ENCODE data around the gene TNS2.

Gene TNS2

GRCh38 chr12:53042607-53043454 is 7.0 kb upstream of the TNS2 start:
- no peak for DNase-seq

- DNase-seq: no peak
These were observed 5.7 kb upstream of the TNS2 start for GRCh38 chr12:53044052-53044581.

- DNase-seq: no peak
These were observed 4.8 kb upstream of the TNS2 start for GRCh38 chr12:53044896-53045695.

GRCh38 chr12:53045696-53046045 is 4.2 kb upstream of the TNS2 start:
- no peak for DNase-seq

- peak; percentile 22 to 59 for DNase-seq
These were observed 3.1 kb upstream of the TNS2 start for GRCh38 chr12:53046655-53047220.

GRCh38 chr12:53047221-53048032 is 2.4 kb upstream of the TNS2 start:
- peak; percentile 6 to 51 for DNase-seq

- DNase-seq: no peak
These were observed 1.7 kb upstream of the TNS2 start for GRCh38 chr12:53048033-53048779.

- no peak for DNase-seq
These were observed 974 bp upstream of the TNS2 start for GRCh38 chr12:53048780-53049401.

GRCh38 chr12:53050426-53051057 is 677 bp downstream of the TNS2 start:
- no peak for DNase-seq

GRCh38 chr12:53051058-53051880 is 1.4 kb downstream of the TNS2 start:
- DNase-seq: peak; percentile 64 to 86

- no peak for DNase-seq
These were observed 2.1 kb downstream of the TNS2 start for GRCh38 chr12:53051881-53052412.

GRCh38 chr12:53052419-53053217 is 2.8 kb downstream of the TNS2 start:
- DNase-seq: no peak

- peak in 1 of 2 donors; percentile 23 for DNase-seq
These were observed 3.6 kb downstream of the TNS2 start for GRCh38 chr12:53053218-53054111.

GRCh38 chr12:53054112-53054878 is 4.4 kb downstream of the TNS2 start:
- DNase-seq: peak; percentile 85 to 89

GRCh38 chr12:53055471-53056266 is 5.8 kb downstream of the TNS2 start:
- no peak for DNase-seq

- DNase-seq: no peak
These were observed 6.4 kb downstream of the TNS2 start for GRCh38 chr12:53056296-53056695.

Data from inflammatory macrophage (primary cell).